H1 (cell line): ENCODE measurements around the gene FASN. TPM values are rescaled to one million over a fixed set of nuclear protein-coding genes. Genes with fewer than 3 reads are reported as not detected.

ENCODE experiments used
- CTCF ChIA-PET: fragments of 300-600 bp; sonication (Branson Sonifier 250); formaldehyde crosslinking; loops from one replicate; lab custom pipeline; 2021; ENCODE audit not compliant: partially characterized antibody; lab: Charles Lee
- POLR2A ChIA-PET: fragments of 300-600 bp; sonication (Branson Sonifier 250); formaldehyde crosslinking; loops from one replicate; lab custom pipeline; 2021; ENCODE audit warnings: inconsistent platforms; ENCODE audit not compliant: partially characterized antibody; lab: Charles Lee
- DNase-seq, 2 experiments: peaks; one replicate each; pipeline versions ENCODE4 v3.0.0 to v3.0.0-alpha.2; 2010 to 2022; ENCODE audit warnings: low spot score in 2 of 2, low read depth in 1 of 2, mixed read lengths in 1 of 2
- FAIRE-seq: peaks from 2 replicates; lab custom pipeline; 2011; peaks lifted over from hg19 to GRCh38; lab: Jason Lieb, UNC
- H2AFZ ChIP-seq: 2 replicates; pipeline ENCODE4 v1.8.1; 2012; ENCODE audit warnings: low read length, inconsistent platforms
- H2AK5ac ChIP-seq: 2 replicates; pipeline ENCODE4 v1.6.1; 2013; ENCODE audit warnings: low read depth, low read length
- H2BK120ac ChIP-seq: replicated peaks from 2 replicates; pipeline ENCODE3; 2013; ENCODE audit warnings: low read depth, low read length, inconsistent platforms
- H2BK12ac ChIP-seq: 2 replicates; pipeline ENCODE4 v1.6.1; 2013; ENCODE audit warnings: low read depth, low read length
- H2BK15ac ChIP-seq: 2 replicates; pipeline ENCODE4 v1.6.1; 2013; ENCODE audit warnings: low read length
- H2BK20ac ChIP-seq: 2 replicates; pipeline ENCODE4 v1.6.1; 2013; ENCODE audit warnings: low read length
- H2BK5ac ChIP-seq: 2 replicates; pipeline ENCODE4 v1.6.1; 2013; ENCODE audit warnings: low read depth, low read length
- H3K14ac ChIP-seq: 2 replicates; pipeline ENCODE4 v1.6.1; 2013; ENCODE audit warnings: inconsistent platforms; ENCODE audit not compliant: insufficient read length
- H3K18ac ChIP-seq: 2 replicates; pipeline ENCODE4 v1.6.1; 2013; ENCODE audit warnings: low read length; ENCODE audit errors: extremely low read depth
- H3K23ac ChIP-seq: 2 replicates; pipeline ENCODE4 v1.6.1; 2013; ENCODE audit warnings: inconsistent platforms; ENCODE audit not compliant: insufficient read length
- H3K23me2 ChIP-seq: 2 replicates; pipeline ENCODE4 v1.6.1; 2013; ENCODE audit warnings: low read depth, low read length
- H3K27ac ChIP-seq: 2 replicates; pipeline ENCODE4 v1.6.1; 2011; ENCODE audit warnings: low read depth, low read length, inconsistent platforms
- H3K27me3 ChIP-seq, 4 experiments: replicated peaks in 1 of 4; 1 replicate in 1 of 4; 2 replicates in 3 of 4; pipeline versions ENCODE4 v1.6.1 to v1.8.1; 2011 to 2013; ENCODE audit warnings: low read length in 3 of 4, mild to moderate bottlenecking in 3 of 4, inconsistent platforms in 2 of 4, mixed read lengths in 2 of 4, moderate library complexity in 1 of 4; ENCODE audit not compliant: control insufficient read depth in 3 of 4, insufficient read depth in 3 of 4; ENCODE audit errors: extremely low read depth in 1 of 4
- H3K36me3 ChIP-seq, 4 experiments: 2 replicates each; pipeline versions ENCODE4 v1.6.1 to v1.8.1; 2011 to 2013; ENCODE audit warnings: mild to moderate bottlenecking in 4 of 4, low read length in 3 of 4, moderate library complexity in 2 of 4, control low read depth in 1 of 4, inconsistent platforms in 1 of 4; ENCODE audit not compliant: insufficient read depth in 4 of 4, control insufficient read depth in 2 of 4
- H3K4ac ChIP-seq: replicated peaks from 2 replicates; pipeline ENCODE3; 2013; ENCODE audit warnings: low read length, low read depth, mixed read lengths, inconsistent platforms; ENCODE audit not compliant: insufficient read length
- H3K4me1 ChIP-seq, 4 experiments: replicated peaks in 1 of 4; 1 replicate in 1 of 4; 2 replicates in 3 of 4; pipeline versions ENCODE4 v1.6.1 to v1.8.1; 2011 to 2013; ENCODE audit warnings: low read length in 3 of 4, inconsistent platforms in 2 of 4, mixed read lengths in 1 of 4; ENCODE audit not compliant: insufficient read depth in 4 of 4, control insufficient read depth in 3 of 4
- H3K4me2 ChIP-seq, 2 experiments: 2 replicates each; pipeline versions ENCODE4 v1.6.1 to v1.8.1; 2011 to 2013; ENCODE audit warnings: low read depth in 2 of 2, low read length in 2 of 2, control low read depth in 1 of 2, inconsistent platforms in 1 of 2, mild to moderate bottlenecking in 1 of 2; ENCODE audit not compliant: insufficient read depth in 1 of 2
- H3K4me3 ChIP-seq, 4 experiments: fragments of 200-600, 300-600 bp in 1 of 4; sonication (generic), shearing (Covaris generic), sonication (Bioruptor Twin) in 1 of 4; 2 replicates each; pipeline versions ENCODE4 v1.5.1 to v1.8.1; 2011 to 2016; ENCODE audit warnings: low read length in 4 of 4, low read depth in 3 of 4, control low read depth in 2 of 4, inconsistent platforms in 2 of 4, mild to moderate bottlenecking in 2 of 4, mixed read lengths in 1 of 4, moderate library complexity in 1 of 4; ENCODE audit not compliant: insufficient read depth in 2 of 4; ENCODE audit errors: extremely low read depth in 1 of 4
- H3K56ac ChIP-seq: replicated peaks from 2 replicates; pipeline ENCODE3; 2013; ENCODE audit warnings: low read depth, mild to moderate bottlenecking, mixed read lengths, low read length, inconsistent platforms; ENCODE audit not compliant: insufficient read length
- H3K79me1 ChIP-seq: 2 replicates; pipeline ENCODE4 v1.6.1; 2013; ENCODE audit warnings: low read depth, low read length, control low read depth
- H3K79me2 ChIP-seq, 2 experiments: 2 replicates each; pipeline versions ENCODE4 v1.6.1 to v1.8.1; 2012 to 2013; ENCODE audit warnings: low read length in 2 of 2, mild to moderate bottlenecking in 2 of 2, inconsistent platforms in 1 of 2; ENCODE audit not compliant: insufficient read depth in 2 of 2, control insufficient read depth in 1 of 2
- H3K9ac ChIP-seq, 4 experiments: replicated peaks in 1 of 4; 1 replicate in 1 of 4; 2 replicates in 3 of 4; pipeline versions ENCODE4 v1.6.1 to v1.8.1; 2011 to 2013; ENCODE audit warnings: low read depth in 3 of 4, low read length in 3 of 4, control low read depth in 2 of 4, mild to moderate bottlenecking in 2 of 4, moderate library complexity in 2 of 4, inconsistent platforms in 1 of 4; ENCODE audit errors: extremely low read depth in 1 of 4
- H3K9me3 ChIP-seq, 2 experiments: 2 replicates each; pipeline versions ENCODE4 v1.6.1 to v1.8.1; 2012 to 2013; ENCODE audit warnings: mild to moderate bottlenecking in 2 of 2, moderate library complexity in 2 of 2, control low read depth in 1 of 2, inconsistent platforms in 1 of 2, low read depth in 1 of 2, low read length in 1 of 2, mixed read lengths in 1 of 2; ENCODE audit not compliant: insufficient read depth in 2 of 2
- H4K20me1 ChIP-seq, 2 experiments: replicated peaks in 1 of 2; 2 replicates each; pipeline versions ENCODE3 to v1.8.1; 2011 to 2013; ENCODE audit warnings: inconsistent platforms in 2 of 2, low read length in 2 of 2, mild to moderate bottlenecking in 1 of 2; ENCODE audit not compliant: insufficient read depth in 2 of 2, control insufficient read depth in 1 of 2
- H4K5ac ChIP-seq: 2 replicates; pipeline ENCODE4 v1.6.1; 2013; ENCODE audit warnings: low read length, low read depth, mixed read lengths, inconsistent platforms; ENCODE audit not compliant: insufficient read length
- H4K8ac ChIP-seq: 2 replicates; pipeline ENCODE4 v1.8.0; 2013; ENCODE audit warnings: mild to moderate bottlenecking, moderate library complexity, low read length, inconsistent platforms; ENCODE audit not compliant: insufficient read depth; ENCODE audit errors: extremely low read depth
- H4K91ac ChIP-seq: replicated peaks from 2 replicates; pipeline ENCODE3; 2013; ENCODE audit warnings: low read length, mixed read lengths, inconsistent platforms; ENCODE audit not compliant: insufficient read length
- GTF2F1 ChIP-seq: IDR thresholded peaks from 2 replicates; pipeline ENCODE4 v1.6.1; 2012; ENCODE audit warnings: low read depth, low read length, improper control_type of control experiment, borderline replicate concordance
- POLR2AphosphoS5 ChIP-seq: IDR thresholded peaks from 2 replicates; pipeline ENCODE4 v1.6.1; 2011; ENCODE audit warnings: low read depth, low read length
- WGBS, 2 experiments: shearing (Covaris generic) in 1 of 2; methylation state at CpG; one replicate each; pipeline versions ENCODE4 v1.1.6 to v1.1.7; 2013 to 2015; ENCODE audit warnings: low lambda C conversion rate in 2 of 2, mixed read lengths in 2 of 2, inconsistent platforms in 1 of 2, low coverage in 1 of 2, missing lambda C conversion rate in 1 of 2; ENCODE audit not compliant: insufficient replicate concordance in 2 of 2, insufficient coverage in 1 of 2, insufficient read length in 1 of 2; ENCODE audit errors: extremely low coverage in 1 of 2, missing lambda C conversion rate in 1 of 2; 5-methylcytosine and 5-hydroxymethylcytosine counted together
- polyA plus RNA-seq, 7 experiments: library from polyadenylated mRNA; depleted of rRNA in 3 of 7; stranded (reverse) in 5 of 7; unstranded in 2 of 7; fragments of >200 nt in 5 of 7; fragments of 200-250 nt in 2 of 7; gene quantifications; 1 replicate in 5 of 7; 2 replicates in 1 of 7; 4 replicates in 1 of 7; pipeline versions ENCODE4 v1.2.1 to v1.2.3, GENCODE V29; 2011 to 2013; ENCODE audit warnings: missing spikeins in 2 of 7, mixed read lengths in 2 of 7
- total RNA-seq: library from RNA; stranded (reverse); fragmentation: NEBNext Ultra II Directional; extraction: Animal tissue kit (Norgen Biotek cat#: 25700); gene quantifications from 2 replicates; pipeline ENCODE4 v1.2.1, GENCODE V29; 2021

The FASN gene
- total and polyA plus RNA-seq, 2 of the 8 experiments (the other 6 are each of a cell fraction or from before 2014, with no cell fraction given) = 143 to 561 TPM

DNA sequence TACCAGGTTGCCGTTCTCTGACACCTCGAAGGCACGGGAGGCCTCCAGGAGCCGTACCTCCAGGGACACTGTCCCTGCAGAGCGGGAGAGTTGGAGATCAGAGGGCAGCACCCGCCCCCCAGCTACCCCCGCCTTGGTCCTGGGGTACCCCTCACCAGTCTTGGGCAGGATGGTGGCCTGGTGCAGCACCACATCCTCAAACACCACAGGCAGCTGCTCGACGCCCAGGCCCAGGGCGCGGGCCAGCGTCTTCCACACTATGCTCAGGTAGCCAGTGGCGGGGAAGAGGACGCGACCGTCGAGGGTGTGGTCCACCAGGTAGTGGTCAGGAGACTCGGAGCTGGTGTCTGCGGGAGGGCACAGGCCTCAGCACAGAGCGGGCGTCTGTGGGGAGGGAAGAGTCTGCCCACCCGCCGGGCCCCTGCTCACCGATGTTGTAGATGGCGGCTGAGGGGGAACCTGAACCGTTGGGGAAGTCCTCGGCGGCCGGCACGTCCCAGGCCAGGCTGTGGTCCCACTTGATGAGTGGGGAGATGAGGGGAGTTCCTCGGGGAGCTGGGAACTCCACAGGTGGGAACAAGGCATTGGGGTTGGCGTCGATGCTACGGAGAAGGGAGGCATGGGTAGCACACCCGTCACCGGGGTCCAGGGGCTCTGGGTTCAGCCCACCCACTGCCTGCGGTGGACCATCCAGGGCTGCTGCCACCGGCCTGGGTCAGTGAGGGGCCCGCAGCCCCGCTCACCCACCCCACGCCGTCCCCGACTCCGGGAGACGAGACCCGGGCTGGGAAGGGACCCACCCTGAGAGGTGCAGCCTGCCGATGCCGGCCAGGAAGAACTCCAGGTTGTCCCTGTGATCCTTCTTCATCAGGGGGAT is 9.8 kb downstream of the FASN start:
- Histone ChIP-seq H2BK120ac (no peak overlapping the region), H3K23me2 (no peaks in the 10 kb centered on the region), H2AK5ac (no peak overlapping the region), H4K91ac (no peak overlapping the region), H3K4me3 (no peak overlapping the region), H3K79me2 (peaks cover 0 to under 1% of the 10 kb centered on the region in 2 experiments; a peak in 1 of 4 replicates), H2BK15ac (no peak overlapping the region), H4K5ac (no peak overlapping the region), H3K14ac (no peak overlapping the region), H2BK5ac (no peak overlapping the region), H3K27me3 (no peaks in the 10 kb centered on the region), H4K20me1 (peaks cover 20 to 81% of the 10 kb centered on the region in 2 experiments), H2AFZ (no peak overlapping the region), H3K4me1 (no peaks in the 10 kb centered on the region), H3K79me1 (peaks cover 11% of the 10 kb centered on the region), H3K4ac (no peak overlapping the region), H2BK20ac (no peak overlapping the region)
- ChIA-PET POLR2A (interaction anchor here (0.5 to 8.8 kb wide), 10 partner anchors 10 to 390 kb away, joined by 3 to 105 read pairs (median 3); partner anchors contain the start of gene DUS1L), CTCF (interaction anchor here (0.8 to 2.4 kb wide), 6 partner anchors 8 to 68 kb away, joined by 3 to 8 read pairs (median 4); no protein-coding TSS in a partner anchor)
- TF ChIP-seq GTF2F1 (no peak), POLR2AphosphoS5 (peak; percentile 43; the same call in 1 of the 2 replicates)
- TF ChIP-seq, all 59 proteins: peak for 1
- FAIRE-seq (no peak), DNase-seq (no peak)
- no peak overlapping the region for H3K23ac ChIP-seq
- no peak overlapping the region for H2BK12ac ChIP-seq
- no peak overlapping the region for H3K27ac ChIP-seq
- H3K4me2 ChIP-seq = no peak overlapping the region
- WGBS, 2 experiments = 94% methylated on average over 36 of the region's 48 CpGs; no CpG with 5 or more reads in 1 of the 2 experiments
- H3K9me3 ChIP-seq = no peaks in the 10 kb centered on the region
- peaks cover 66 to 98% (median 91%) of the 10 kb centered on the region in 4 experiments for H3K36me3 ChIP-seq
- H3K18ac ChIP-seq = no peak overlapping the region
- H3K9ac ChIP-seq = no peak overlapping the region
- H3K56ac ChIP-seq = no peak overlapping the region
- H4K8ac ChIP-seq = no peak overlapping the region
